ENCODE data around the gene OSBPL3. TPM values are rescaled to one million over a fixed set of nuclear protein-coding genes. Genes with fewer than 3 reads are reported as not detected.

The OSBPL3 gene
- total RNA-seq, result 10 to 100 TPM in 3 of 4 donors, 1 to 10 TPM in 1; 8.9 to 22.6 (median 13.7) TPM

DNA sequence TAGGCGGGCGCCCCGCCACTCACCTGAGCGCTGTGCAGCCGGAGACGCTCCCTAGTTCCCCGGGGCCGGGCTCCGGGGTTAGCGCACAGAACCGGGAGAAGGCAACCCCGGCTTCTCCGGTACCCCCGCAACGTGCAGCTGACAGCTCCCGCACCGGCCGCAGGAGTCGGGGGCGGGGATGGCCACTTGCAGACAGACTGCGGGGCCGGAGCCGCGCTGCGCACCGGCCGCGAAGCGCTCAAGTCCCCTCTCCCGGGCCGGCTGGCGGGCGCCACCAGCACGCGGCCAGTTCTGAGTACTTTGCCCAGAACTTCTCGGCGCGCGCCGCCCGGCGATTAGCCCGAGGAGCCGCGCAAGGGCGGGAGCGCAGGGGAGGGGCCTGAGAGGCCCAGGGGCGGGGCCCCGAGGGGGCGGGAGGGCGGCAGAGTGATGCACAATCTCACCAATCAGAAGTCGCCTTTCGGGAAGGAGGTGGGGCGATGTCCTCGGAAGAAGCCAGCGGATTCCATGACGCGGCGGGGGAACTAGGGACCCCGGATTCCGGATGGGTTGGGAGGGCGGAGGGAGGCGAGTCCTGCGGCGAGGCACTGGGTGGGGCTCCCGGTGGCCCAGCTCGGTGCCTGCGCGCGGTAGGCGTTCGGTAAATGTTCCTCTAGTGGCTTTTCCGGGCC, at the start of gene OSBPL3:
Gene OSBPL3, minus strand, starts transcription at position 316 of the 671 bp plus-strand sequence. CDS start 87,706 bp downstream, outside the sequence.
- Histone ChIP-seq H3K27ac (peak within 1 kb of the TSS; percentile 92 to 93 (median 92)), H3K9me3 (no peaks in the 10 kb centered on the region), H3K4me3 (peak within 1 kb of the TSS; percentile 73 to 86 (median 84)), H3K4me1 (peaks cover 6 to 53% (median 12%) of the 10 kb centered on the region in 3 donors), H3K36me3 (no peaks in the 10 kb centered on the region), H3K27me3 (no peaks in the 10 kb centered on the region)
- intact Hi-C loops (cut with DNase I), result loop anchor here (5.0 kb wide), 1 partner anchor 153 kb away; no protein-coding TSS in a partner anchor
- 0% methylated on average over 10 to 12 of the region's 73 CpGs for WGBS, 2 donors
- no peak for TF ChIP-seq CTCF (IDR thresholded peaks at IDR 0.05)
- peak in 3 of 4 donors; percentile 49 to 89 (median 69) for TF ChIP-seq POLR2A (IDR thresholded peaks at IDR 0.05)
- peak; percentile 78 for DNase-seq

DNA sequence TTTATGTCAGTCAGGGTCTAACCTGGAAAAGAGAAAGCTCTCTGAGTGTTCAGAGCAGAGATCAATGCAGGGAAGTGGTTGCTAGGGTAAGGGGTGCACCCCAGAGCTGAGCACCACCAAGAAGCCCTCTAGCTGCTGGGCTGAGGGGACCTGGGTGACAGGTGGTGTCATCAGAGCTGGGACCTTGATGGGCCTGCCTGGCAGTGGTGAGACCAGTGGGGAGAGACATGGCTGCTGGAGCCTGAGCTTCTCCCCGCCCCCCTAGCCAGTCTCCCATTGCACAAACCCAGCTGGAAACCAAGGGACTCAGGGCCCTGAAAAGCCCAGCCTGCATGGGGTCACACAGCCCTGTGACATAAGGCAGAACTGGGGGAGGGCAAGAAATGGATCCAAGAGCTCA, 49.1 kb upstream of the OSBPL3 start:
- Histone ChIP-seq H3K9me3 (no peaks in the 10 kb centered on the region), H3K27me3 (peaks cover 0 to 3% (median 0%) of the 10 kb centered on the region in 4 donors), H3K27ac (peak overlapping the region in 2 of 4 donors; percentile 26), H3K4me3 (no peak overlapping the region), H3K36me3 (no peaks in the 10 kb centered on the region), H3K4me1 (peaks cover 0 to 14% (median 11%) of the 10 kb centered on the region in 3 donors)
- no peak for DNase-seq
- intact Hi-C loops (cut with DNase I), result no loop called here
- TF ChIP-seq POLR2A (IDR thresholded peaks at IDR 0.05), result no peak
- TF ChIP-seq CTCF (IDR thresholded peaks at IDR 0.05), result no peak
- WGBS, 2 donors, result no CpG with 5 or more reads among the region's 1 CpG

GRCh38 chr7:25028370-25029021, 48.5 kb upstream of the OSBPL3 start:
- intact Hi-C loops (cut with DNase I), result no loop called here
- Histone ChIP-seq H3K27ac (peak overlapping the region in 2 of 4 donors; percentile 11 to 48), H3K4me3 (no peak overlapping the region), H3K36me3 (no peaks in the 10 kb centered on the region), H3K9me3 (no peaks in the 10 kb centered on the region), H3K27me3 (peaks cover 0 to 3% (median 0%) of the 10 kb centered on the region in 4 donors), H3K4me1 (peaks cover 0 to 14% (median 11%) of the 10 kb centered on the region in 3 donors)
- TF ChIP-seq POLR2A (IDR thresholded peaks at IDR 0.05), result no peak
- TF ChIP-seq CTCF (IDR thresholded peaks at IDR 0.05), result no peak
- 15 to 31% methylated on average over 8 of the region's 8 CpGs for WGBS, 2 donors
- no peak for DNase-seq

- Histone ChIP-seq H3K4me1 (peaks cover 0 to 14% (median 11%) of the 10 kb centered on the region in 3 donors), H3K9me3 (no peaks in the 10 kb centered on the region), H3K27me3 (peaks cover 0 to 3% (median 0%) of the 10 kb centered on the region in 4 donors), H3K36me3 (no peaks in the 10 kb centered on the region), H3K4me3 (no peak overlapping the region), H3K27ac (no peak overlapping the region)
- TF ChIP-seq POLR2A (IDR thresholded peaks at IDR 0.05), result no peak
- TF ChIP-seq CTCF (IDR thresholded peaks at IDR 0.05), result no peak
- no peak for DNase-seq
- intact Hi-C loops (cut with DNase I), result no loop called here
- WGBS, 2 donors, result 70 to 78% methylated on average over 3 of the region's 3 CpGs
These were observed 46.2 kb upstream of the OSBPL3 start for GRCh38 chr7:25026156-25026555.

- Histone ChIP-seq H3K4me1 (peaks cover 0 to 14% (median 11%) of the 10 kb centered on the region in 3 donors), H3K27ac (no peak overlapping the region), H3K36me3 (no peaks in the 10 kb centered on the region), H3K9me3 (no peaks in the 10 kb centered on the region), H3K4me3 (no peak overlapping the region), H3K27me3 (peaks cover 0 to 3% (median 0%) of the 10 kb centered on the region in 4 donors)
- TF ChIP-seq POLR2A (IDR thresholded peaks at IDR 0.05), result no peak
- TF ChIP-seq CTCF (IDR thresholded peaks at IDR 0.05), result no peak
- intact Hi-C loops (cut with DNase I), result no loop called here
- DNase-seq, result no peak
These were observed 45.3 kb upstream of the OSBPL3 start for GRCh38 chr7:25025218-25025671.

Data from esophagus squamous epithelium (tissue), 5 donors.